Daoy (cell line): Measurements from ENCODE around the gene CSNK1G3. TPM values are rescaled to one million over a fixed set of nuclear protein-coding genes. Genes with fewer than 3 reads are reported as not detected.
A peak's percentile ranks its signal among the peaks of the same experiment; 100 is the strongest.
"Not testable (repeated sequence)": the region's sequence is repeated elsewhere in the genome, so short reads cannot be mapped to it uniquely, and the experiment has no call there.

Source experiments
- DNase-seq: peaks from one replicate; pipeline ENCODE4 v3.0.0-alpha.2; 2015; ENCODE audit warnings: low read depth
- total RNA-seq: library from RNA; depleted of rRNA; stranded (reverse); fragments of >200 nt; shearing (Covaris generic); gene quantifications from 2 replicates; pipeline ENCODE4 v1.2.3, GENCODE V29; 2014

CSNK1G3 gene
- total RNA-seq, 1 experiment from 2014 or later = 87.5 TPM

- DNase-seq = no peak
Observed at GRCh38 chr5:123559434-123559775, 47.4 kb downstream of the CSNK1G3 start.

GRCh38 chr5:123561230-123561629, 49.3 kb downstream of the CSNK1G3 start:
- no peak for DNase-seq

- DNase-seq = no peak
Observed at GRCh38 chr5:123571927-123572326, 60.0 kb downstream of the CSNK1G3 start.

GRCh38 chr5:123578390-123578789, 66.4 kb downstream of the CSNK1G3 start:
- DNase-seq = no peak

GRCh38 chr5:123579410-123579809, 67.4 kb downstream of the CSNK1G3 start:
- DNase-seq = no peak

GRCh38 chr5:123582550-123583285, 70.7 kb downstream of the CSNK1G3 start:
- DNase-seq = no peak

GRCh38 chr5:123585871-123586270, 73.9 kb downstream of the CSNK1G3 start:
- DNase-seq = no peak

- DNase-seq = no peak
Observed at GRCh38 chr5:123594434-123594833, 82.5 kb downstream of the CSNK1G3 start.

GRCh38 chr5:123597018-123597417, 85.0 kb downstream of the CSNK1G3 start:
- DNase-seq = no peak

- DNase-seq = no peak
Observed at GRCh38 chr5:123598028-123598689, 86.2 kb downstream of the CSNK1G3 start.

GRCh38 chr5:123599171-123599570, 87.2 kb downstream of the CSNK1G3 start:
- no peak for DNase-seq

GRCh38 chr5:123601610-123602009, 89.6 kb downstream of the CSNK1G3 start:
- DNase-seq = no peak

- DNase-seq = no peak
Observed at GRCh38 chr5:123605822-123606221, 93.8 kb downstream of the CSNK1G3 start.

- no peak for DNase-seq
Observed at GRCh38 chr5:123610209-123610608, 98.2 kb downstream of the CSNK1G3 start.

- DNase-seq = peak; percentile 42
Observed at GRCh38 chr5:123610665-123611405, 98.9 kb downstream of the CSNK1G3 start.

- no peak for DNase-seq
Observed at GRCh38 chr5:123611406-123611709, 99.4 kb downstream of the CSNK1G3 start.

- DNase-seq = no peak
Observed at GRCh38 chr5:123617561-123617960, 105.6 kb downstream of the CSNK1G3 start.

- DNase-seq = no peak
Observed at GRCh38 chr5:123626051-123626450, 114.1 kb downstream of the CSNK1G3 start.

- DNase-seq = no peak
Observed at GRCh38 chr5:123628860-123629544, 117.0 kb downstream of the CSNK1G3 start.

- no peak for DNase-seq
Observed at GRCh38 chr5:123636006-123636405, 124.0 kb downstream of the CSNK1G3 start.

GRCh38 chr5:123637028-123637427, 125.1 kb downstream of the CSNK1G3 start:
- not testable (repeated sequence) for DNase-seq

- DNase-seq = no peak
Observed at GRCh38 chr5:123639244-123639643, 127.3 kb downstream of the CSNK1G3 start.
